Measurements from ENCODE around the gene NAA60.
A peak's percentile ranks its signal among the peaks of the same experiment; 100 is the strongest.

NAA60 gene

GRCh38 chr16:3443108-3444031 lies at the start of gene NAA60, which contains the start of gene ZNF597:
Gene NAA60, plus strand, starts transcription at chr16:3443680. Its CDS starts 32,548 bp downstream, at chr16:3476228.
Gene ZNF597, minus strand, starts transcription at chr16:3443504. Its CDS starts 351 bp downstream, at chr16:3443153.
- no peak for DNase-seq

- peak in 1 of 2 experiments; percentile 11 for DNase-seq
Observed at GRCh38 chr16:3400446-3400778, 43.1 kb upstream of the NAA60 start.

- peak; percentile 83 to 92 for DNase-seq
Observed at GRCh38 chr16:3400779-3401688, 42.4 kb upstream of the NAA60 start, which contains the start of the genes ZNF174 and ZSCAN32. Gene ZNF174, plus strand, starts transcription at chr16:3401215. Its CDS starts 790 bp downstream, at chr16:3402005. Gene ZSCAN32, minus strand, starts transcription at chr16:3401004. Its CDS starts 3,447 bp downstream, at chr16:3397557.

- peak; percentile 37 to 47 for DNase-seq
Observed at GRCh38 chr16:3401719-3402397, 41.6 kb upstream of the NAA60 start.

GRCh38 chr16:3408561-3409197 lies 34.8 kb upstream of the NAA60 start:
- DNase-seq: no peak

- DNase-seq: no peak
Observed at GRCh38 chr16:3413730-3414379, 29.6 kb upstream of the NAA60 start.

GRCh38 chr16:3431779-3432219 lies 11.7 kb upstream of the NAA60 start:
- peak; percentile 87 to 88 for DNase-seq

GRCh38 chr16:3434373-3434772 lies 9.1 kb upstream of the NAA60 start:
- DNase-seq: no peak

GRCh38 chr16:3439637-3440036 lies 3.8 kb upstream of the NAA60 start:
- DNase-seq: no peak

- DNase-seq: no peak
Observed at GRCh38 chr16:3444032-3444388, 530 bp downstream of the NAA60 start.

GRCh38 chr16:3454093-3454492 lies 10.6 kb downstream of the NAA60 start:
- no peak for DNase-seq

GRCh38 chr16:3454631-3455147 lies 11.2 kb downstream of the NAA60 start:
- DNase-seq: no peak

- DNase-seq: peak; percentile 42 to 48
Observed at GRCh38 chr16:3457434-3458252, 14.2 kb downstream of the NAA60 start.

GRCh38 chr16:3458278-3458851 lies 14.9 kb downstream of the NAA60 start:
- DNase-seq: no peak

GRCh38 chr16:3458852-3459361 lies 15.4 kb downstream of the NAA60 start:
- no peak for DNase-seq

GRCh38 chr16:3459401-3460090 lies 16.1 kb downstream of the NAA60 start:
- DNase-seq: no peak

- DNase-seq: no peak
Observed at GRCh38 chr16:3460121-3460520, 16.6 kb downstream of the NAA60 start.

GRCh38 chr16:3460585-3460984 lies 17.1 kb downstream of the NAA60 start:
- DNase-seq: no peak

GRCh38 chr16:3461151-3461550 lies 17.7 kb downstream of the NAA60 start:
- peak; percentile 18 to 33 for DNase-seq

All from Kasumi-1 (cell line).